ENCODE results near the gene USP21. TPM values are rescaled to one million over a fixed set of nuclear protein-coding genes. Genes with fewer than 3 reads are reported as not detected.

USP21 gene
- polyA plus RNA-seq, 1 donor from 2014 or later = 20.2 TPM

DNA sequence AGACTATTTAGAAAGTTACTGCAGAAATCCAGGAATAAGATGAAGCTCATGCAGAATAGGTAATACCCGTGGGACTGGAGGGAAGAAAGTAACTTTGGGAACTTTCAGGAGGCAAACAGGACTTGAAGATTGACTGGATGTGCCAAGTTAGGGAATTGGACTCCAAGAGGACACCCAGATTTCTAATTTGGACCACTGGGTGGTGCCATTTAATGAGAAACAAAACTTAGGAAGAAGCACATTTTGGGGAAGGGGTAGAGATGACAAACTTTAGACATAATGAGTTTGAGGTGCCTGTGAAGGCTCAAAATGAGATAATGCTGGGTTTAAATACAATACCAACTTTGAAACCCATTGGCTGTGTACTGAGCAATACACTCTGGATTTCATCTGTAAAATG, 21.3 kb downstream of the USP21 start:
- Histone ChIP-seq H3K9me3 (ENCODE audit: low read length) (no peaks in the 10 kb centered on the region), H3K9ac (ENCODE audit: low read length) (no peak overlapping the region), H3K79me2 (replicated peaks; ENCODE audit: insufficient read depth, low read length) (peaks cover 6% of the 10 kb centered on the region), H2AFZ (ENCODE audit: low read depth, low read length) (no peak overlapping the region), H3K9me2 (ENCODE audit: insufficient read depth, low read length) (no peaks in the 10 kb centered on the region), H4K20me1 (ENCODE audit: insufficient read depth) (no peaks in the 10 kb centered on the region), H3K27me3 (ENCODE audit: insufficient read depth, low read depth, low read length) (no peaks in the 10 kb centered on the region), H3K36me3 (ENCODE audit: insufficient read depth, low read length) (no peaks in the 10 kb centered on the region), H3K4me3 (ENCODE audit: low read length) (no peak overlapping the region), H3F3A (ENCODE audit: insufficient read depth, low read length, poor library complexity, severe bottlenecking) (no peaks in the 10 kb centered on the region), H3K4me2 (ENCODE audit: low read length) (no peak overlapping the region), H3K27ac (ENCODE audit: low read length) (no peak overlapping the region)
- TF ChIP-seq TAF1 (IDR thresholded peaks at IDR 0.05; ENCODE audit: low read depth) = no peak
- TF ChIP-seq, protein P1, sequence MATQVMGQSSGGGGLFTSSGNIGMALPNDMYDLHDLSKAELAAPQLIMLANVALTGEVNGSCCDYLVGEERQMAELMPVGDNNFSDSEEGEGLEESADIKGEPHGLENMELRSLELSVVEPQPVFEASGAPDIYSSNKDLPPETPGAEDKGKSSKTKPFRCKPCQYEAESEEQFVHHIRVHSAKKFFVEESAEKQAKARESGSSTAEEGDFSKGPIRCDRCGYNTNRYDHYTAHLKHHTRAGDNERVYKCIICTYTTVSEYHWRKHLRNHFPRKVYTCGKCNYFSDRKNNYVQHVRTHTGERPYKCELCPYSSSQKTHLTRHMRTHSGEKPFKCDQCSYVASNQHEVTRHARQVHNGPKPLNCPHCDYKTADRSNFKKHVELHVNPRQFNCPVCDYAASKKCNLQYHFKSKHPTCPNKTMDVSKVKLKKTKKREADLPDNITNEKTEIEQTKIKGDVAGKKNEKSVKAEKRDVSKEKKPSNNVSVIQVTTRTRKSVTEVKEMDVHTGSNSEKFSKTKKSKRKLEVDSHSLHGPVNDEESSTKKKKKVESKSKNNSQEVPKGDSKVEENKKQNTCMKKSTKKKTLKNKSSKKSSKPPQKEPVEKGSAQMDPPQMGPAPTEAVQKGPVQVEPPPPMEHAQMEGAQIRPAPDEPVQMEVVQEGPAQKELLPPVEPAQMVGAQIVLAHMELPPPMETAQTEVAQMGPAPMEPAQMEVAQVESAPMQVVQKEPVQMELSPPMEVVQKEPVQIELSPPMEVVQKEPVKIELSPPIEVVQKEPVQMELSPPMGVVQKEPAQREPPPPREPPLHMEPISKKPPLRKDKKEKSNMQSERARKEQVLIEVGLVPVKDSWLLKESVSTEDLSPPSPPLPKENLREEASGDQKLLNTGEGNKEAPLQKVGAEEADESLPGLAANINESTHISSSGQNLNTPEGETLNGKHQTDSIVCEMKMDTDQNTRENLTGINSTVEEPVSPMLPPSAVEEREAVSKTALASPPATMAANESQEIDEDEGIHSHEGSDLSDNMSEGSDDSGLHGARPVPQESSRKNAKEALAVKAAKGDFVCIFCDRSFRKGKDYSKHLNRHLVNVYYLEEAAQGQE (IDR thresholded peaks at IDR 0.05; ENCODE audit: borderline replicate concordance) = no peak
- no peak for TF ChIP-seq EP300 (conservative IDR thresholded peaks at IDR 0.05; ENCODE audit: poor library complexity, severe bottlenecking)
- TF ChIP-seq RAD21 (conservative IDR thresholded peaks at IDR 0.05) = no peak
- TF ChIP-seq, protein P2, sequence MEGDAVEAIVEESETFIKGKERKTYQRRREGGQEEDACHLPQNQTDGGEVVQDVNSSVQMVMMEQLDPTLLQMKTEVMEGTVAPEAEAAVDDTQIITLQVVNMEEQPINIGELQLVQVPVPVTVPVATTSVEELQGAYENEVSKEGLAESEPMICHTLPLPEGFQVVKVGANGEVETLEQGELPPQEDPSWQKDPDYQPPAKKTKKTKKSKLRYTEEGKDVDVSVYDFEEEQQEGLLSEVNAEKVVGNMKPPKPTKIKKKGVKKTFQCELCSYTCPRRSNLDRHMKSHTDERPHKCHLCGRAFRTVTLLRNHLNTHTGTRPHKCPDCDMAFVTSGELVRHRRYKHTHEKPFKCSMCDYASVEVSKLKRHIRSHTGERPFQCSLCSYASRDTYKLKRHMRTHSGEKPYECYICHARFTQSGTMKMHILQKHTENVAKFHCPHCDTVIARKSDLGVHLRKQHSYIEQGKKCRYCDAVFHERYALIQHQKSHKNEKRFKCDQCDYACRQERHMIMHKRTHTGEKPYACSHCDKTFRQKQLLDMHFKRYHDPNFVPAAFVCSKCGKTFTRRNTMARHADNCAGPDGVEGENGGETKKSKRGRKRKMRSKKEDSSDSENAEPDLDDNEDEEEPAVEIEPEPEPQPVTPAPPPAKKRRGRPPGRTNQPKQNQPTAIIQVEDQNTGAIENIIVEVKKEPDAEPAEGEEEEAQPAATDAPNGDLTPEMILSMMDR (IDR thresholded peaks at IDR 0.05; ENCODE audit: poor library complexity, severe bottlenecking) = no peak
- no peak for TF ChIP-seq POLR2AphosphoS5 (IDR thresholded peaks at IDR 0.05)
- no peak for TF ChIP-seq EZH2 (IDR thresholded peaks at IDR 0.05; ENCODE audit: borderline replicate concordance, insufficient read depth, low read length, poor library complexity, severe bottlenecking)
- TF ChIP-seq MXI1 (conservative IDR thresholded peaks at IDR 0.05; ENCODE audit: poor library complexity, severe bottlenecking) = no peak
- TF ChIP-seq SMC3 (conservative IDR thresholded peaks at IDR 0.05; ENCODE audit: poor library complexity) = no peak

DNA sequence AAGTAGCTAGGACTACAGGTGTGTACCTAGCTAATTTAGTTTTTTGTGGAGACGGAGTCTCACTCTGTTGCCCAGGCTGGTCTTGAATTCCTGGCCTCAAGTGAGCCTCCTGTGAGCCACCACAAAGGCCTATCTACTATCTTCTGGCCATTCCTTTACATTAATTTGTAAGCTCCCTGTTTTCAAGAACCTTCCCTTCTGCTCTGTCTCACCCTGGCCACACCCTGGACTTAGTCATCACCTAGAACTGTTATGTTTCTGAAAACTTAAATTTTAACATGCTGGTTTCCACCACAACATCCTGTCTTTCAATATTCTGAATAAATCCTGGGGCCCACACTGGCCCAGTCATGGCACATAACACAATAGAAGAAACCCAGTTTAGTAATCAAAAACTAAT, 22.9 kb downstream of the USP21 start:
- H3K79me2 ChIP-seq (replicated peaks; ENCODE audit: insufficient read depth, low read length) = no peaks in the 10 kb centered on the region
- H3K27me3 ChIP-seq (ENCODE audit: insufficient read depth, low read depth, low read length) = no peaks in the 10 kb centered on the region

DNA sequence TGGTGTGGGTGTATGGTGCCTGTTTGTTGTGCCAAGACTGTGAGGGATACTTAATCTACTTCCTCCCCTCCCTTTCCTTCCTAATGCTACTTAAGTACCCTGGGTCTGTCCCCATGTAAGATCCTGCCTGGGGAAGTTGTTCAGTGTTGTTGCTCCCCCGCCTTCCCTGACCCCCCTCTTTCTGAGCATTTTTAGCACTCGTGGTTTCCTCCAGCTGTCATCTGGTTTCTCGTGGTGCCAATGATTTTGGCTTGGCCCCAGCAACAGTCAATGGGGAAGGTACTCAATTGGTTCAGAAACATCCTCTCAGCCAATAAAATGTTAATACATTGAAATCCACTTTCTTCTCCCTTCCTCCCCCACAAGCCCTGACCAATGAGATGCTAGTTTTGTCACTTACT, 26.0 kb downstream of the USP21 start:
- no peaks in the 10 kb centered on the region for H3K9me3 ChIP-seq (ENCODE audit: low read length)
- no peaks in the 10 kb centered on the region for H3F3A ChIP-seq (ENCODE audit: insufficient read depth, low read length, poor library complexity, severe bottlenecking)
- no peaks in the 10 kb centered on the region for H3K79me2 ChIP-seq (replicated peaks; ENCODE audit: insufficient read depth, low read length)
- H3K4me2 ChIP-seq (ENCODE audit: low read length) = no peak overlapping the region
- no peaks in the 10 kb centered on the region for H3K27me3 ChIP-seq (ENCODE audit: insufficient read depth, low read depth, low read length)
- no peaks in the 10 kb centered on the region for H3K9me2 ChIP-seq (ENCODE audit: insufficient read depth, low read length)
- no peak overlapping the region for H3K27ac ChIP-seq (ENCODE audit: low read length)
- H3K36me3 ChIP-seq (ENCODE audit: insufficient read depth, low read length) = no peaks in the 10 kb centered on the region
- no peak overlapping the region for H3K9ac ChIP-seq (ENCODE audit: low read length)
- no peaks in the 10 kb centered on the region for H4K20me1 ChIP-seq (ENCODE audit: insufficient read depth)
- H3K4me3 ChIP-seq (ENCODE audit: low read length) = no peak overlapping the region
- TF ChIP-seq EZH2 (IDR thresholded peaks at IDR 0.05; ENCODE audit: borderline replicate concordance, insufficient read depth, low read length, poor library complexity, severe bottlenecking) (no peak), TAF1 (IDR thresholded peaks at IDR 0.05; ENCODE audit: low read depth) (no peak), SMC3 (conservative IDR thresholded peaks at IDR 0.05; ENCODE audit: poor library complexity) (no peak), POLR2AphosphoS5 (IDR thresholded peaks at IDR 0.05) (no peak), RAD21 (conservative IDR thresholded peaks at IDR 0.05) (no peak), EP300 (conservative IDR thresholded peaks at IDR 0.05; ENCODE audit: poor library complexity, severe bottlenecking) (no peak), MXI1 (conservative IDR thresholded peaks at IDR 0.05; ENCODE audit: poor library complexity, severe bottlenecking) (no peak)
- TF ChIP-seq, protein P1 (IDR thresholded peaks at IDR 0.05; ENCODE audit: borderline replicate concordance) = no peak
- TF ChIP-seq, protein P2 (IDR thresholded peaks at IDR 0.05; ENCODE audit: poor library complexity, severe bottlenecking) = no peak
- no peak overlapping the region for H2AFZ ChIP-seq (ENCODE audit: low read depth, low read length)

More for the DNA sequence above, 22.9 kb downstream of the USP21 start:
- TF ChIP-seq EZH2 (IDR thresholded peaks at IDR 0.05; ENCODE audit: borderline replicate concordance, insufficient read depth, low read length, poor library complexity, severe bottlenecking) = no peak
- Histone ChIP-seq H3K9ac (ENCODE audit: low read length) (no peak overlapping the region), H3K4me3 (ENCODE audit: low read length) (no peak overlapping the region), H4K20me1 (ENCODE audit: insufficient read depth) (no peaks in the 10 kb centered on the region), H3K9me2 (ENCODE audit: insufficient read depth, low read length) (no peaks in the 10 kb centered on the region), H3F3A (ENCODE audit: insufficient read depth, low read length, poor library complexity, severe bottlenecking) (no peaks in the 10 kb centered on the region), H3K27ac (ENCODE audit: low read length) (no peak overlapping the region), H3K4me2 (ENCODE audit: low read length) (no peak overlapping the region), H3K36me3 (ENCODE audit: insufficient read depth, low read length) (no peaks in the 10 kb centered on the region), H3K9me3 (ENCODE audit: low read length) (no peaks in the 10 kb centered on the region), H2AFZ (ENCODE audit: low read depth, low read length) (no peak overlapping the region)

Measured in neural cell (in vitro differentiated cells).